B cell (primary cell): ENCODE results near the gene SEC14L5. TPM values are rescaled to one million over a fixed set of nuclear protein-coding genes. Genes with fewer than 3 reads are reported as not detected.

ENCODE experiments used
- ATAC-seq: fragments of 200-7000 bp; cut with Tn5 transposase; one replicate; pipeline ENCODE4 v1.10.0; 2021; ENCODE audit warnings: low read depth, mild to moderate bottlenecking, moderate number of reproducible peaks, moderate library complexity
- CTCF ChIA-PET: fragments of 350-600 bp; sonication (Branson Sonifier 250); formaldehyde crosslinking; loops from one replicate; lab custom pipeline; 2021; ENCODE audit warnings: antibody characterized with exemption, inconsistent platforms; lab: Charles Lee
- POLR2A ChIA-PET: fragments of 350-600 bp; sonication (Branson Sonifier 250); formaldehyde crosslinking; loops from one replicate; lab custom pipeline; 2021; ENCODE audit warnings: antibody characterized with exemption; lab: Charles Lee
- DNase-seq: peaks from one replicate; pipeline ENCODE4 v3.0.0; 2013
- H2AFZ ChIP-seq: 2 replicates; pipeline ENCODE4 v1.6.1; 2012; ENCODE audit warnings: mild to moderate bottlenecking, low read depth, low read length; ENCODE audit not compliant: insufficient read depth, poor library complexity, severe bottlenecking
- H3K27ac ChIP-seq, 2 donors: 1 replicate in 1 of 2; 2 replicates in 1 of 2; pipeline ENCODE4 v1.5.1; 2012 to 2013; ENCODE audit warnings: low read length in 2 of 2, mild to moderate bottlenecking in 2 of 2, moderate library complexity in 1 of 2
- H3K27me3 ChIP-seq, 4 experiments: fragments of 200-600 bp in 1 of 4; sonication (generic) in 1 of 4; replicated peaks in 1 of 4; 1 replicate in 2 of 4; 2 replicates in 2 of 4; pipeline versions ENCODE4 v1.6.1 to v1.7.0; 2013 to 2016; ENCODE audit warnings: low read length in 3 of 4, mild to moderate bottlenecking in 2 of 4, mixed read lengths in 1 of 4, moderate library complexity in 1 of 4; ENCODE audit not compliant: insufficient read depth in 4 of 4, control insufficient read depth in 3 of 4; ENCODE audit errors: control extremely low read depth in 1 of 4
- H3K36me3 ChIP-seq, 2 experiments: replicated peaks in 1 of 2; 1 replicate in 1 of 2; 2 replicates in 1 of 2; pipeline versions ENCODE4 v1.6.1 to v1.7.1; 2013; ENCODE audit warnings: low read length in 1 of 2; ENCODE audit not compliant: insufficient read depth in 2 of 2, control insufficient read depth in 1 of 2; ENCODE audit errors: control extremely low read depth in 1 of 2, extremely low read depth in 1 of 2
- H3K4me1 ChIP-seq, 2 donors: fragments of 200-600 bp in 1 of 2; sonication (generic) in 1 of 2; 1 replicate in 1 of 2; 2 replicates in 1 of 2; pipeline versions ENCODE4 v1.5.1 to v1.6.1; 2013 to 2017; ENCODE audit warnings: low read length in 2 of 2; ENCODE audit not compliant: control insufficient read depth in 2 of 2, insufficient read depth in 2 of 2
- H3K4me2 ChIP-seq: replicated peaks from 2 replicates; pipeline ENCODE3; 2012; ENCODE audit warnings: mild to moderate bottlenecking, low read depth, low read length; ENCODE audit not compliant: poor library complexity, severe bottlenecking
- H3K4me3 ChIP-seq, 5 experiments: fragments of 200-600 bp in 1 of 5; sonication (generic) in 1 of 5; 1 replicate in 3 of 5; 2 replicates in 2 of 5; pipeline versions ENCODE4 v1.5.1 to v1.7.0; 2011 to 2016; ENCODE audit warnings: low read length in 4 of 5, mild to moderate bottlenecking in 4 of 5, low read depth in 2 of 5, control low read depth in 1 of 5, moderate library complexity in 1 of 5; ENCODE audit not compliant: insufficient read depth in 1 of 5; ENCODE audit errors: control extremely low read depth in 1 of 5, extremely low read depth in 1 of 5
- H3K79me2 ChIP-seq: fragments of 200-600 bp; sonication (generic); one replicate; pipeline ENCODE4 v1.6.0; 2016; ENCODE audit warnings: low read length; ENCODE audit not compliant: control insufficient read depth, insufficient read depth
- H3K9ac ChIP-seq: fragments of 200-600 bp; sonication (generic); 2 replicates; pipeline ENCODE4 v1.6.1; 2017; ENCODE audit warnings: mild to moderate bottlenecking, low read length, moderate library complexity
- H3K9me3 ChIP-seq, 3 donors: one replicate each; pipeline versions ENCODE4 v1.6.1 to v1.7.1; 2013; ENCODE audit warnings: low read length in 2 of 3; ENCODE audit not compliant: control insufficient read depth in 2 of 3, insufficient read depth in 1 of 3; ENCODE audit errors: control extremely low read depth in 1 of 3
- H4K20me1 ChIP-seq: 2 replicates; pipeline ENCODE4 v1.6.0; 2012; ENCODE audit warnings: mild to moderate bottlenecking, low read length; ENCODE audit not compliant: insufficient read depth, control insufficient read depth, poor library complexity, severe bottlenecking
- H3K27ac Mint-ChIP-seq: one replicate; pipeline ENCODE4 v1.8.0; 2021; ENCODE audit warnings: mixed read lengths
- H3K27me3 Mint-ChIP-seq: one replicate; pipeline ENCODE4 v1.8.0; 2021; ENCODE audit warnings: mixed read lengths
- H3K4me1 Mint-ChIP-seq: one replicate; pipeline ENCODE4 v1.8.0; 2021; ENCODE audit warnings: mixed read lengths
- H3K4me3 Mint-ChIP-seq: one replicate; pipeline ENCODE4 v1.8.0; 2021; ENCODE audit warnings: mixed read lengths
- H3K9me3 Mint-ChIP-seq: one replicate; pipeline ENCODE4 v1.8.0; 2022; ENCODE audit warnings: mixed read lengths; ENCODE audit not compliant: insufficient read depth
- EZH2 ChIP-seq: IDR thresholded peaks from 2 replicates; pipeline ENCODE4 v1.6.1; 2012; ENCODE audit warnings: borderline replicate concordance, low read depth, mild to moderate bottlenecking, moderate library complexity, low read length; ENCODE audit not compliant: insufficient read depth, poor library complexity, severe bottlenecking
- WGBS: methylation state at CpG from one replicate; pipeline ENCODE4 v1.1.5; 2013; ENCODE audit warnings: missing lambda C conversion rate; ENCODE audit not compliant: insufficient coverage; 5-methylcytosine and 5-hydroxymethylcytosine counted together
- intact Hi-C: fragments of 100-400 bp; cut with micrococcal nuclease; formaldehyde crosslinking; loops from one replicate; pipeline ENCODE4 v1.10.0; 2022
- polyA plus RNA-seq: library from polyadenylated mRNA; depleted of rRNA; stranded (reverse); fragments of >200 nt; gene quantifications from 2 replicates; pipeline ENCODE4 v1.2.3, GENCODE V29; 2012
- total RNA-seq, 2 donors: library from RNA; stranded (reverse); fragments of 120-200 nt in 1 of 2; gene quantifications; 1 replicate in 1 of 2; 2 replicates in 1 of 2; pipeline versions ENCODE4 v1.2.3 to v1.2.4, GENCODE V29; 2013 to 2022
- TF ChIP-seq, protein P1 (sequence below): fragments of 200-600 bp; IDR thresholded peaks from one replicate; pipeline ENCODE4 v1.8.0; 2022; ENCODE audit warnings: antibody characterized with exemption, mild to moderate bottlenecking

SEC14L5 gene
- total and polyA plus RNA-seq, 2 donors (not counting 1 experiment from before 2014, with no cell fraction given) = not detected

DNA sequence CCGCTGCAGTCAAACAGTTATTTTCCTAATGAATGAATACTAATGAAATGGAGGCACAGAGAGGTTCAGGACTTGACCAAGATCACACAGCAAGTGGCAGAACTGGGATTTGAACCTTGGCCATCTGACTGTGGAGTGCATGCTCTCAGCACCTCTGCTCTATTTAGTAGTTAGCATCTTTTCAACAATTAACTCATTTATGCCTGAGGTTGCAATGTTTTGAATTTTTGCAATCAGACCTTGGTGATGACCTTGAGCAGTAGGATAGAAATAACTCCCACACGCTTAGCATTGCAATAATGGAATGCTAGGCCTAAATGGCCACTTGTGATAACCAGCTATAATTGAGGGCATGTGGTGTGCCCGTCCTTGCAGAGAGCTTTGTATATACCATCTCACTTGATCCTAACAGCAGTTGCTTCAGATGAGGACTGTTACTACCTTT, 44.6 kb downstream of the SEC14L5 start:
- POLR2A ChIA-PET = no interaction called here
- WGBS = 80% methylated on average over 2 of the region's 3 CpGs

DNA sequence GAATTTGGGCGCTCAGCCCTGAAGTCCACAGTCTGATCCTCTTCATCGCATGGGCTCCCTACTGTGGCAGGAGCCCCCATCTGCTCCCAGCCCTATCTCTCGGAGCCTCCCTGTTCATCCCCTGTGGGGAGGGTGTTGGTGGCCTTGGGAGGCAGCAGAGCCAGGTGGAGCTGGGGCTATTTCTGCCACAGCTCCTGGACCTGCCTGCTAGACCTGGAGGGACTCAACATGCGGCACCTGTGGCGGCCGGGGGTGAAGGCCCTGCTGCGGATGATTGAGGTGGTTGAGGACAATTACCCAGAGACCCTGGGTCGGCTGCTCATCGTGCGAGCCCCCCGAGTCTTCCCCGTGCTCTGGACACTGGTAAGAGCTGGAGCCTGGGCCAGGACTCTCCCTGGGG, 45.1 kb downstream of the SEC14L5 start:
- WGBS = 95% methylated on average over 6 of the region's 12 CpGs

More for the DNA sequence above, 44.6 kb downstream of the SEC14L5 start:
- no peaks in the 10 kb centered on the region for H3K9me3 ChIP-seq
- no peak overlapping the region for H3K4me2 ChIP-seq
- no peak overlapping the region for H3K27ac Mint-ChIP-seq
- H3K4me3 Mint-ChIP-seq = no peak overlapping the region
- no peaks in the 10 kb centered on the region for H4K20me1 ChIP-seq
- H3K79me2 ChIP-seq = no peaks in the 10 kb centered on the region
- H3K4me1 ChIP-seq = no peaks in the 10 kb centered on the region
- H3K27me3 Mint-ChIP-seq = peaks cover 17% of the 10 kb centered on the region
- no peaks in the 10 kb centered on the region for H3K9me3 Mint-ChIP-seq
- no peak overlapping the region for H3K27ac ChIP-seq
- intact Hi-C loops = no loop called here
- no peak overlapping the region for H3K4me3 ChIP-seq
- no peak for ATAC-seq
- H3K27me3 ChIP-seq = peaks cover 0 to 8% (median 0%) of the 10 kb centered on the region in 4 experiments
- H3K9ac ChIP-seq = no peak overlapping the region
- no peak for TF ChIP-seq EZH2
- TF ChIP-seq, protein P1, sequence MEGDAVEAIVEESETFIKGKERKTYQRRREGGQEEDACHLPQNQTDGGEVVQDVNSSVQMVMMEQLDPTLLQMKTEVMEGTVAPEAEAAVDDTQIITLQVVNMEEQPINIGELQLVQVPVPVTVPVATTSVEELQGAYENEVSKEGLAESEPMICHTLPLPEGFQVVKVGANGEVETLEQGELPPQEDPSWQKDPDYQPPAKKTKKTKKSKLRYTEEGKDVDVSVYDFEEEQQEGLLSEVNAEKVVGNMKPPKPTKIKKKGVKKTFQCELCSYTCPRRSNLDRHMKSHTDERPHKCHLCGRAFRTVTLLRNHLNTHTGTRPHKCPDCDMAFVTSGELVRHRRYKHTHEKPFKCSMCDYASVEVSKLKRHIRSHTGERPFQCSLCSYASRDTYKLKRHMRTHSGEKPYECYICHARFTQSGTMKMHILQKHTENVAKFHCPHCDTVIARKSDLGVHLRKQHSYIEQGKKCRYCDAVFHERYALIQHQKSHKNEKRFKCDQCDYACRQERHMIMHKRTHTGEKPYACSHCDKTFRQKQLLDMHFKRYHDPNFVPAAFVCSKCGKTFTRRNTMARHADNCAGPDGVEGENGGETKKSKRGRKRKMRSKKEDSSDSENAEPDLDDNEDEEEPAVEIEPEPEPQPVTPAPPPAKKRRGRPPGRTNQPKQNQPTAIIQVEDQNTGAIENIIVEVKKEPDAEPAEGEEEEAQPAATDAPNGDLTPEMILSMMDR = no peak
- H3K4me1 Mint-ChIP-seq = peaks cover 2% of the 10 kb centered on the region
- H2AFZ ChIP-seq = no peak overlapping the region
- CTCF ChIA-PET = no interaction called here
- no peak for DNase-seq
- no peaks in the 10 kb centered on the region for H3K36me3 ChIP-seq

More for the DNA sequence above, 45.1 kb downstream of the SEC14L5 start:
- H3K36me3 ChIP-seq = no peaks in the 10 kb centered on the region
- no peak overlapping the region for H2AFZ ChIP-seq
- no peak for ATAC-seq
- Mint-ChIP-seq H3K27ac (no peak overlapping the region), H3K9me3 (no peaks in the 10 kb centered on the region), H3K4me1 (peaks cover 2% of the 10 kb centered on the region), H3K27me3 (peaks cover 17% of the 10 kb centered on the region), H3K4me3 (no peak overlapping the region)
- no peak overlapping the region for H3K4me2 ChIP-seq
- no peaks in the 10 kb centered on the region for H3K4me1 ChIP-seq
- H3K4me3 ChIP-seq = no peak overlapping the region
- no peak for TF ChIP-seq EZH2
- TF ChIP-seq, protein P1 = no peak
- ChIA-PET POLR2A (no interaction called here), CTCF (no interaction called here)
- intact Hi-C loops = no loop called here
- no peaks in the 10 kb centered on the region for H3K79me2 ChIP-seq
- H3K27me3 ChIP-seq = peaks cover 0 to 8% (median 0%) of the 10 kb centered on the region in 4 experiments
- no peak overlapping the region for H3K9ac ChIP-seq
- no peaks in the 10 kb centered on the region for H3K9me3 ChIP-seq
- no peak for DNase-seq
- H4K20me1 ChIP-seq = no peaks in the 10 kb centered on the region
- no peak overlapping the region for H3K27ac ChIP-seq
